K562 (cell line): Measurements from ENCODE around the gene C2CD4C. TPM values are rescaled to one million over a fixed set of nuclear protein-coding genes. Genes with fewer than 3 reads are reported as not detected.

Experiments
- ATAC-seq: fragments of 200-7000 bp; cut with Tn5 transposase; 3 replicates; pipeline ENCODE4 v1.9.1; 2020; ENCODE audit warnings: moderate library complexity
- BruUV-seq: library from RNA; stranded (reverse); fragments of 400-500 nt; replicated peaks from 2 replicates; lab custom pipeline; 2021; lab: Mats Ljungman, UMichigan
- CTCF ChIA-PET: fragments of 300-600 bp; formaldehyde crosslinking; extraction: SDS; loops from one replicate; lab custom pipeline; 2021; ENCODE audit warnings: low intra/inter-chr PET ratio; lab: Yijun Ruan, JAX
- POLR2A ChIA-PET: fragments of 300-600, 350-650 bp; sonication (Branson Sonifier 250); formaldehyde crosslinking; extraction: SDS; loops from one replicate; lab custom pipeline; 2021; ENCODE audit warnings: antibody characterized with exemption, inconsistent platforms; lab: Yijun Ruan, JAX
- DNase-seq, 4 experiments: peaks; one replicate each; pipeline versions ENCODE4 v3.0.0 to v3.0.0-alpha.2; 2011 to 2018; ENCODE audit warnings: low spot score in 3 of 4, mixed read lengths in 3 of 4; ENCODE audit errors: extremely low read depth in 1 of 4
- FAIRE-seq: peaks from 2 replicates; lab custom pipeline; 2011; peaks lifted over from hg19 to GRCh38; lab: Jason Lieb, UNC
- H2AFZ ChIP-seq: 2 replicates; pipeline ENCODE4 v1.6.0; 2011; ENCODE audit warnings: low read depth, low read length, control low read depth, inconsistent platforms
- H3K27ac ChIP-seq: fragments of 200-600 bp; 3 replicates; pipeline ENCODE4 v1.8.0; 2011; ENCODE audit warnings: low read depth, mild to moderate bottlenecking, control low read depth, inconsistent platforms, low read length, moderate library complexity, mixed read lengths; ENCODE audit errors: extremely low read depth
- H3K27me3 ChIP-seq, 2 experiments: fragments of 300-600 bp in 1 of 2; 2 replicates in 1 of 2; 3 replicates in 1 of 2; pipeline versions ENCODE4 v1.6.0 to v1.8.0; 2011; ENCODE audit warnings: inconsistent platforms in 2 of 2, low read length in 2 of 2, mild to moderate bottlenecking in 1 of 2, mixed read lengths in 1 of 2, moderate library complexity in 1 of 2; ENCODE audit not compliant: control insufficient read depth in 2 of 2, insufficient read depth in 2 of 2
- H3K36me3 ChIP-seq: fragments of 300-600 bp; 3 replicates; pipeline ENCODE4 v1.8.0; 2011; ENCODE audit warnings: mild to moderate bottlenecking, low read length, inconsistent platforms; ENCODE audit not compliant: control insufficient read depth, insufficient read depth
- H3K4me1 ChIP-seq, 2 experiments: fragments of 200-600 bp in 1 of 2; replicated peaks in 1 of 2; 2 replicates in 1 of 2; 3 replicates in 1 of 2; pipeline versions ENCODE4 v1.5.1 to v1.8.0; 2011; ENCODE audit warnings: inconsistent platforms in 2 of 2, low read length in 2 of 2, mild to moderate bottlenecking in 1 of 2, mixed read lengths in 1 of 2, moderate library complexity in 1 of 2; ENCODE audit not compliant: control insufficient read depth in 2 of 2, insufficient read depth in 2 of 2
- H3K4me2 ChIP-seq: 2 replicates; pipeline ENCODE4 v1.6.1; 2011; ENCODE audit warnings: low read length, control low read depth, inconsistent platforms, mixed read lengths; ENCODE audit not compliant: insufficient read depth
- H3K4me3 ChIP-seq: fragments of 200-600 bp; sonication (generic), shearing (Covaris generic); 2 replicates; pipeline ENCODE4 v1.5.1; 2016; ENCODE audit warnings: control low read depth, inconsistent platforms
- H3K79me2 ChIP-seq: fragments of 200-600 bp; 3 replicates; pipeline ENCODE4 v1.8.0; 2011; ENCODE audit warnings: low read length, inconsistent platforms; ENCODE audit not compliant: control insufficient read depth, insufficient read depth
- H3K9ac ChIP-seq, 2 experiments: 2 replicates each; pipeline versions ENCODE4 v1.6.0 to v1.6.1; 2011; ENCODE audit warnings: low read depth in 2 of 2, low read length in 2 of 2, control low read depth in 1 of 2, inconsistent platforms in 1 of 2, mild to moderate bottlenecking in 1 of 2, mixed read lengths in 1 of 2; ENCODE audit not compliant: insufficient read depth in 1 of 2
- H3K9me1 ChIP-seq: one replicate; pipeline ENCODE4 v1.6.0; 2011; ENCODE audit warnings: inconsistent platforms, mild to moderate bottlenecking, low read length, moderate library complexity; ENCODE audit not compliant: control insufficient read depth, insufficient read depth
- H3K9me3 ChIP-seq: replicated peaks from 2 replicates; pipeline ENCODE4 v1.5.1; 2011; ENCODE audit warnings: low read depth, low read length, inconsistent platforms; ENCODE audit not compliant: control insufficient read depth, insufficient read depth
- H4K20me1 ChIP-seq: replicated peaks from 2 replicates; pipeline ENCODE4 v1.6.1; 2011; ENCODE audit warnings: low read length, inconsistent platforms, mixed read lengths; ENCODE audit not compliant: control insufficient read depth, insufficient read depth
- IFI16 ChIP-seq: fragments of 250-450 bp; sonication (Bioruptor Pico); IDR thresholded peaks from 2 replicates; pipeline ENCODE4 v2.1.2; 2022; ENCODE audit warnings: mild to moderate bottlenecking, inconsistent platforms
- NBN ChIP-seq: fragments of 450-650 bp; IDR thresholded peaks from 2 replicates; pipeline ENCODE4 v1.6.1; 2016; ENCODE audit warnings: low read depth, mild to moderate bottlenecking
- PHF8 ChIP-seq: fragments of 200-600 bp; sonication (generic); IDR thresholded peaks from 2 replicates; pipeline ENCODE4 v1.6.1; 2012; ENCODE audit warnings: mixed run types, mild to moderate bottlenecking, inconsistent platforms, low read length, moderate library complexity, borderline replicate concordance
- PRDM10 ChIP-seq: fragments of 450-650 bp; IDR thresholded peaks from 2 replicates; pipeline ENCODE4 v1.6.1; 2018; ENCODE audit not compliant: partially characterized antibody
- RAD21 ChIP-seq, 2 experiments: fragments of 250-450 bp in 1 of 2; fragments of 450-650 bp in 1 of 2; sonication (Bioruptor Pico) in 1 of 2; formaldehyde crosslinking in 1 of 2; IDR thresholded peaks in 1 of 2; conservative IDR thresholded peaks in 1 of 2; 2 replicates each; pipeline versions ENCODE4 v1.4.0 to v1.8.0; 2020 to 2022; ENCODE audit warnings: mild to moderate bottlenecking in 2 of 2, moderate library complexity in 1 of 2
- SMARCE1 ChIP-seq: fragments of 450-650 bp; IDR thresholded peaks from 2 replicates; pipeline ENCODE4 v1.7.1; 2016; ENCODE audit warnings: mild to moderate bottlenecking
- ZNF263 ChIP-seq: sonication (generic); formaldehyde crosslinking; IDR thresholded peaks from 2 replicates; pipeline ENCODE4 v1.8.0; 2022; ENCODE audit warnings: mild to moderate bottlenecking, missing genetic modification reagents, borderline replicate concordance
- ZNF778 ChIP-seq: fragments of 450-650 bp; formaldehyde crosslinking; IDR thresholded peaks from 2 replicates; pipeline ENCODE4 v1.4.0; 2020; ENCODE audit warnings: mild to moderate bottlenecking, moderate library complexity
- WGBS: fragments of 100-300 bp; shearing (Covaris generic); methylation state at CpG from one replicate; pipeline ENCODE4 v1.1.6; 2016; ENCODE audit warnings: low coverage, mixed read lengths; ENCODE audit not compliant: insufficient coverage; ENCODE audit errors: missing lambda C conversion rate; 5-methylcytosine and 5-hydroxymethylcytosine counted together
- in situ Hi-C: fragments of 300-500 bp; cut with MboI; formaldehyde crosslinking; loops from 4 replicates; pipeline ENCODE4 v1.15.0; 2018; ENCODE audit warnings: inconsistent platforms, mixed read lengths
- intact Hi-C: fragments of 100-400 bp; cut with micrococcal nuclease; formaldehyde crosslinking; loops from 2 replicates; pipeline ENCODE4 v1.14.2; 2022
- polyA plus RNA-seq, 8 experiments: library from polyadenylated mRNA; depleted of rRNA in 4 of 8; stranded (reverse) in 5 of 8; unstranded in 3 of 8; fragments of >200 nt; fragmentation: Nextera tagmentation in 2 of 8; fragmentation: Illumina TruSeq in 1 of 8; extraction: Ambion mirVana in 2 of 8; extraction: Trizol in 1 of 8; gene quantifications; 2 replicates each; pipeline versions ENCODE4 v1.2.1 to v1.2.3, GENCODE V29; 2011 to 2014; ENCODE audit warnings: inconsistent platforms in 1 of 8, missing spikeins in 1 of 8
- total RNA-seq, 7 experiments: library from RNA; depleted of rRNA in 6 of 7; stranded (reverse); fragments of >200 nt in 6 of 7; fragmentation: Illumina TruSeq in 2 of 7; extraction: Trizol in 2 of 7; gene quantifications; 2 replicates each; pipeline versions ENCODE4 v1.2.1 to v1.2.3, GENCODE V29; 2011 to 2021; ENCODE audit warnings: low replicate concordance in 1 of 7

C2CD4C gene
- total and polyA plus RNA-seq, 9 of the 15 experiments (the other 6 are each of a cell fraction or from before 2014, with no cell fraction given), result 0.01 to 0.07 TPM; not detected in 7

- CTCF ChIA-PET, result no interaction called here
- Histone ChIP-seq H3K79me2 (no peaks in the 10 kb centered on the region), H3K36me3 (no peaks in the 10 kb centered on the region), H2AFZ (no peak overlapping the region), H3K4me3 (no peak overlapping the region), H3K9me3 (peaks cover 2% of the 10 kb centered on the region), H4K20me1 (peaks cover 4% of the 10 kb centered on the region; the same call in 1 of the 2 replicates), H3K27me3 (peaks cover 5 to 47% of the 10 kb centered on the region in 2 experiments; a peak in 4 of 5 replicates), H3K9ac (no peak overlapping the region), H3K4me1 (peaks cover 0 to 18% of the 10 kb centered on the region in 2 experiments; a peak in 1 of 5 replicates), H3K9me1 (no peaks in the 10 kb centered on the region), H3K27ac (no peak overlapping the region), H3K4me2 (no peak overlapping the region)
- DNase-seq (no peak), ATAC-seq (no peak), FAIRE-seq (no peak)
- peak; percentile 57; the same call in 1 of the 2 replicates for TF ChIP-seq ZNF263 (CRISPR knock-in tag)
- no peak for TF ChIP-seq IFI16 (CRISPR knock-in tag)
- TF ChIP-seq ZNF778, result no peak
- no peak for TF ChIP-seq RAD21 (CRISPR knock-in tag; conservative IDR thresholded peaks at IDR 0.05 in 1 of 2, IDR thresholded peaks at IDR 0.05 in 1 of 2)
- POLR2A ChIA-PET, result interaction anchor here (0.7 kb wide), 1 partner anchor 34 kb away, joined by 4 read pairs; the partner anchor contains the start of gene SHC2
- intact Hi-C loops (no loop called here), in situ Hi-C loops (no loop called here)
- BruUV-seq, result no TSS peak
- 15% methylated on average over 31 of the region's 51 CpGs for WGBS
Observed at GRCh38 chr19:426725-427445, 17.9 kb upstream of the C2CD4C start.

- no peak for DNase-seq
- Histone ChIP-seq H3K9me1 (no peaks in the 10 kb centered on the region), H4K20me1 (peaks cover 4% of the 10 kb centered on the region; the same call in 1 of the 2 replicates), H3K9ac (no peak overlapping the region), H3K9me3 (peaks cover 2% of the 10 kb centered on the region), H3K27ac (no peak overlapping the region), H3K79me2 (no peaks in the 10 kb centered on the region), H3K36me3 (no peaks in the 10 kb centered on the region), H3K27me3 (peaks cover 9 to 56% of the 10 kb centered on the region in 2 experiments; a peak in 4 of 5 replicates), H3K4me2 (no peak overlapping the region), H3K4me1 (peaks cover 0 to 19% of the 10 kb centered on the region in 2 experiments; a peak in 1 of 5 replicates), H3K4me3 (no peak overlapping the region), H2AFZ (no peak overlapping the region)
- in situ Hi-C loops, result no loop called here
- FAIRE-seq, result no peak
- 6% methylated on average over 14 of the region's 26 CpGs for WGBS
- intact Hi-C loops, result no loop called here
- ATAC-seq, result no peak
- ChIA-PET POLR2A (no interaction called here), CTCF (no interaction called here)
- BruUV-seq, result no TSS peak
- TF ChIP-seq NBN, result no peak
- no peak for TF ChIP-seq PRDM10
- no peak for TF ChIP-seq SMARCE1
- TF ChIP-seq PHF8, result no peak
Observed at GRCh38 chr19:425056-425455, 16.1 kb upstream of the C2CD4C start.
